Mononuclear cell (primary cell): ENCODE measurements around the gene ODC1. TPM values are rescaled to one million over a fixed set of nuclear protein-coding genes. Genes with fewer than 3 reads are reported as not detected.

Experiments
- H3K27me3 ChIP-seq: 2 replicates; pipeline ENCODE4 v1.6.0; 2011; ENCODE audit warnings: low read length, control low read depth; ENCODE audit not compliant: insufficient read depth
- H3K4me1 ChIP-seq: 2 replicates; pipeline ENCODE4 v1.5.1; 2011; ENCODE audit warnings: mild to moderate bottlenecking, low read length, control low read depth; ENCODE audit not compliant: insufficient read depth
- H3K4me3 ChIP-seq: 2 replicates; pipeline ENCODE4 v1.5.1; 2011; ENCODE audit warnings: mild to moderate bottlenecking, low read length, moderate library complexity
- H3K9me3 ChIP-seq: 2 replicates; pipeline ENCODE4 v1.5.1; 2011; ENCODE audit warnings: low read depth, mild to moderate bottlenecking, control low read depth, low read length
- total RNA-seq: library from RNA; depleted of rRNA; stranded (reverse); fragments of >200 nt; gene quantifications from one replicate; pipeline ENCODE4 v1.2.3, GENCODE V29; 2012

ODC1 gene
- total RNA-seq, 1 donor, result 163 TPM

- Histone ChIP-seq H3K27me3 (no peaks in the 10 kb centered on the region), H3K4me3 (no peak overlapping the region), H3K4me1 (no peaks in the 10 kb centered on the region), H3K9me3 (no peaks in the 10 kb centered on the region)
Measured at GRCh38 chr2:10424916-10425505, 23.1 kb downstream of the ODC1 start.

- H3K4me1 ChIP-seq, result no peaks in the 10 kb centered on the region
- H3K9me3 ChIP-seq, result no peaks in the 10 kb centered on the region
- no peaks in the 10 kb centered on the region for H3K27me3 ChIP-seq
- no peak overlapping the region for H3K4me3 ChIP-seq
Measured at GRCh38 chr2:10424051-10424450, 24.1 kb downstream of the ODC1 start.

- Histone ChIP-seq H3K4me3 (no peak overlapping the region), H3K27me3 (no peaks in the 10 kb centered on the region), H3K9me3 (no peaks in the 10 kb centered on the region), H3K4me1 (no peaks in the 10 kb centered on the region)
Measured at GRCh38 chr2:10423400-10423774, 24.7 kb downstream of the ODC1 start.

- no peak overlapping the region for H3K4me3 ChIP-seq
- H3K27me3 ChIP-seq, result no peaks in the 10 kb centered on the region
- H3K4me1 ChIP-seq, result no peaks in the 10 kb centered on the region
- no peaks in the 10 kb centered on the region for H3K9me3 ChIP-seq
Measured at GRCh38 chr2:10422732-10423399, 25.3 kb downstream of the ODC1 start.

GRCh38 chr2:10422251-10422650 lies 25.9 kb downstream of the ODC1 start:
- H3K27me3 ChIP-seq, result no peaks in the 10 kb centered on the region

GRCh38 chr2:10419553-10420257 lies 28.4 kb downstream of the ODC1 start:
- no peaks in the 10 kb centered on the region for H3K4me1 ChIP-seq
- no peak overlapping the region for H3K4me3 ChIP-seq
- no peaks in the 10 kb centered on the region for H3K27me3 ChIP-seq
- no peaks in the 10 kb centered on the region for H3K9me3 ChIP-seq

More at GRCh38 chr2:10422251-10422650, 25.9 kb downstream of the ODC1 start:
- Histone ChIP-seq H3K9me3 (no peaks in the 10 kb centered on the region), H3K4me3 (no peak overlapping the region), H3K4me1 (no peaks in the 10 kb centered on the region)

GRCh38 chr2:10417551-10418335 lies 30.4 kb downstream of the ODC1 start:
- H3K9me3 ChIP-seq, result no peaks in the 10 kb centered on the region
- H3K4me3 ChIP-seq, result no peak overlapping the region
- H3K4me1 ChIP-seq, result no peaks in the 10 kb centered on the region
- no peaks in the 10 kb centered on the region for H3K27me3 ChIP-seq

GRCh38 chr2:10415640-10416039 lies 32.5 kb downstream of the ODC1 start:
- no peaks in the 10 kb centered on the region for H3K9me3 ChIP-seq
- no peak overlapping the region for H3K4me3 ChIP-seq
- no peaks in the 10 kb centered on the region for H3K27me3 ChIP-seq
- H3K4me1 ChIP-seq, result peaks cover 10% of the 10 kb centered on the region

- Histone ChIP-seq H3K4me3 (no peak overlapping the region), H3K27me3 (no peaks in the 10 kb centered on the region), H3K4me1 (peaks cover 15% of the 10 kb centered on the region), H3K9me3 (no peaks in the 10 kb centered on the region)
Measured at GRCh38 chr2:10415048-10415447, 33.1 kb downstream of the ODC1 start.

GRCh38 chr2:10414591-10414990 lies 33.5 kb downstream of the ODC1 start:
- Histone ChIP-seq H3K9me3 (no peaks in the 10 kb centered on the region), H3K4me3 (no peak overlapping the region), H3K27me3 (no peaks in the 10 kb centered on the region), H3K4me1 (peaks cover 19% of the 10 kb centered on the region)

GRCh38 chr2:10413991-10414451 lies 34.1 kb downstream of the ODC1 start:
- H3K9me3 ChIP-seq, result no peaks in the 10 kb centered on the region
- peaks cover 25% of the 10 kb centered on the region for H3K4me1 ChIP-seq
- no peaks in the 10 kb centered on the region for H3K27me3 ChIP-seq
- H3K4me3 ChIP-seq, result no peak overlapping the region

- H3K9me3 ChIP-seq, result no peaks in the 10 kb centered on the region
- no peaks in the 10 kb centered on the region for H3K27me3 ChIP-seq
- no peak overlapping the region for H3K4me3 ChIP-seq
- H3K4me1 ChIP-seq, result peaks cover 30% of the 10 kb centered on the region
Measured at GRCh38 chr2:10413503-10413902, 34.6 kb downstream of the ODC1 start.

GRCh38 chr2:10412380-10412779 lies 35.7 kb downstream of the ODC1 start:
- Histone ChIP-seq H3K4me3 (no peak overlapping the region), H3K27me3 (no peaks in the 10 kb centered on the region), H3K4me1 (peaks cover 41% of the 10 kb centered on the region), H3K9me3 (no peaks in the 10 kb centered on the region)

GRCh38 chr2:10411557-10411956 lies 36.6 kb downstream of the ODC1 start:
- H3K9me3 ChIP-seq, result no peaks in the 10 kb centered on the region
- no peaks in the 10 kb centered on the region for H3K27me3 ChIP-seq
- no peak overlapping the region for H3K4me3 ChIP-seq
- peaks cover 50% of the 10 kb centered on the region for H3K4me1 ChIP-seq
